Measurements from ENCODE around the gene SYNE3. TPM values are rescaled to one million over a fixed set of nuclear protein-coding genes. Genes with fewer than 3 reads are reported as not detected.

Gene SYNE3
- total and polyA plus RNA-seq, 9 of the 15 experiments (the other 6 are each of a cell fraction or from before 2014, with no cell fraction given): 0.04 to 3.1 (median 0.55) TPM

DNA sequence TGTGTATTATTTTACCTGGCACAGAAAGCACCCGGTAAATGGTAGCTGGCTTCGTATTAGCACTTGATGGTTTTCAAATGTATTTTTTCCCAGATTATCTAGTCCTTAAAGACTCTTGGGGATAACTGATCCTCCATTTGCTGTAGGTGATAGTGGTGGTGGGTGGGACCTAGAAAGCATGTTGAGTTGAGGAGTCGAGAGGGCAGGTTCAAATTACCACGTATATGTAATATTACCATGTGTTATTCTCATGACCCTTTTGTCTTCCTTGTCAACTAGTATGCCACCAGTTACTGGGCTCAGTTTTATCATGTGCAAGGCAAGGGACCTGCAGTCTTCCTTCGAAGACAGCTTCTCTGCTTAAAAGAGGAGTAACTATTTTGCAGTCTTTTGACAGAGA, 20.2 kb upstream of the SYNE3 start:
- ATAC-seq (no peak), FAIRE-seq (peak; percentile 48), DNase-seq (ENCODE audit: extremely low read depth in 1 of 4, low spot score in 3 of 4) (peak in 1 of 4 experiments; percentile 46)
- CTCF ChIA-PET (ENCODE audit: low intra/inter-chr PET ratio): no interaction called here
- H3K36me3 ChIP-seq (ENCODE audit: control insufficient read depth, insufficient read depth, low read length): peaks cover 21% of the 10 kb centered on the region; the same call in 2 of the 3 replicates
- H3K9ac ChIP-seq (ENCODE audit: insufficient read depth in 1 of 2, low read depth in 2 of 2, low read length in 2 of 2): peak overlapping the region in 1 of 2 experiments; percentile 89; a peak in 2 of 4 replicates
- no peaks in the 10 kb centered on the region for H3K27me3 ChIP-seq (ENCODE audit: control insufficient read depth in 2 of 2, insufficient read depth in 2 of 2, low read length in 2 of 2)
- peak overlapping the region; percentile 86 for H3K4me3 ChIP-seq
- peak overlapping the region; percentile 100 for H3K4me2 ChIP-seq (ENCODE audit: insufficient read depth, low read length)
- H3K9me3 ChIP-seq (replicated peaks; ENCODE audit: control insufficient read depth, insufficient read depth, low read depth, low read length): no peaks in the 10 kb centered on the region
- intact Hi-C loops (cut with micrococcal nuclease): no loop called here
- WGBS (ENCODE audit: insufficient coverage, low coverage, missing lambda C conversion rate): 2% methylated on average over 5 of the region's 5 CpGs
- H3K9me1 ChIP-seq (ENCODE audit: control insufficient read depth, insufficient read depth, low read length): no peaks in the 10 kb centered on the region
- H3K27ac ChIP-seq (ENCODE audit: extremely low read depth, low read depth, low read length): peak overlapping the region; percentile 94
- no TSS peak for BruUV-seq (replicated peaks)
- TF ChIP-seq RBM17 (IDR thresholded peaks at IDR 0.05; ENCODE audit: borderline replicate concordance, low read depth, low read length) (no peak), ZNF699 (CRISPR knock-in tag; IDR thresholded peaks at IDR 0.05; ENCODE audit: insufficient replicate concordance) (no peak), DNMT1 (IDR thresholded peaks at IDR 0.05) (no peak), PHB2 (IDR thresholded peaks at IDR 0.05; ENCODE audit: low read depth) (no peak), KAT7 (CRISPR knock-in tag; IDR thresholded peaks at IDR 0.05; ENCODE audit: borderline replicate concordance) (no peak), ZNF695 (CRISPR knock-in tag; IDR thresholded peaks at IDR 0.05) (no peak), PPARD (CRISPR knock-in tag; IDR thresholded peaks at IDR 0.05) (no peak)
- TF ChIP-seq, protein P1, sequence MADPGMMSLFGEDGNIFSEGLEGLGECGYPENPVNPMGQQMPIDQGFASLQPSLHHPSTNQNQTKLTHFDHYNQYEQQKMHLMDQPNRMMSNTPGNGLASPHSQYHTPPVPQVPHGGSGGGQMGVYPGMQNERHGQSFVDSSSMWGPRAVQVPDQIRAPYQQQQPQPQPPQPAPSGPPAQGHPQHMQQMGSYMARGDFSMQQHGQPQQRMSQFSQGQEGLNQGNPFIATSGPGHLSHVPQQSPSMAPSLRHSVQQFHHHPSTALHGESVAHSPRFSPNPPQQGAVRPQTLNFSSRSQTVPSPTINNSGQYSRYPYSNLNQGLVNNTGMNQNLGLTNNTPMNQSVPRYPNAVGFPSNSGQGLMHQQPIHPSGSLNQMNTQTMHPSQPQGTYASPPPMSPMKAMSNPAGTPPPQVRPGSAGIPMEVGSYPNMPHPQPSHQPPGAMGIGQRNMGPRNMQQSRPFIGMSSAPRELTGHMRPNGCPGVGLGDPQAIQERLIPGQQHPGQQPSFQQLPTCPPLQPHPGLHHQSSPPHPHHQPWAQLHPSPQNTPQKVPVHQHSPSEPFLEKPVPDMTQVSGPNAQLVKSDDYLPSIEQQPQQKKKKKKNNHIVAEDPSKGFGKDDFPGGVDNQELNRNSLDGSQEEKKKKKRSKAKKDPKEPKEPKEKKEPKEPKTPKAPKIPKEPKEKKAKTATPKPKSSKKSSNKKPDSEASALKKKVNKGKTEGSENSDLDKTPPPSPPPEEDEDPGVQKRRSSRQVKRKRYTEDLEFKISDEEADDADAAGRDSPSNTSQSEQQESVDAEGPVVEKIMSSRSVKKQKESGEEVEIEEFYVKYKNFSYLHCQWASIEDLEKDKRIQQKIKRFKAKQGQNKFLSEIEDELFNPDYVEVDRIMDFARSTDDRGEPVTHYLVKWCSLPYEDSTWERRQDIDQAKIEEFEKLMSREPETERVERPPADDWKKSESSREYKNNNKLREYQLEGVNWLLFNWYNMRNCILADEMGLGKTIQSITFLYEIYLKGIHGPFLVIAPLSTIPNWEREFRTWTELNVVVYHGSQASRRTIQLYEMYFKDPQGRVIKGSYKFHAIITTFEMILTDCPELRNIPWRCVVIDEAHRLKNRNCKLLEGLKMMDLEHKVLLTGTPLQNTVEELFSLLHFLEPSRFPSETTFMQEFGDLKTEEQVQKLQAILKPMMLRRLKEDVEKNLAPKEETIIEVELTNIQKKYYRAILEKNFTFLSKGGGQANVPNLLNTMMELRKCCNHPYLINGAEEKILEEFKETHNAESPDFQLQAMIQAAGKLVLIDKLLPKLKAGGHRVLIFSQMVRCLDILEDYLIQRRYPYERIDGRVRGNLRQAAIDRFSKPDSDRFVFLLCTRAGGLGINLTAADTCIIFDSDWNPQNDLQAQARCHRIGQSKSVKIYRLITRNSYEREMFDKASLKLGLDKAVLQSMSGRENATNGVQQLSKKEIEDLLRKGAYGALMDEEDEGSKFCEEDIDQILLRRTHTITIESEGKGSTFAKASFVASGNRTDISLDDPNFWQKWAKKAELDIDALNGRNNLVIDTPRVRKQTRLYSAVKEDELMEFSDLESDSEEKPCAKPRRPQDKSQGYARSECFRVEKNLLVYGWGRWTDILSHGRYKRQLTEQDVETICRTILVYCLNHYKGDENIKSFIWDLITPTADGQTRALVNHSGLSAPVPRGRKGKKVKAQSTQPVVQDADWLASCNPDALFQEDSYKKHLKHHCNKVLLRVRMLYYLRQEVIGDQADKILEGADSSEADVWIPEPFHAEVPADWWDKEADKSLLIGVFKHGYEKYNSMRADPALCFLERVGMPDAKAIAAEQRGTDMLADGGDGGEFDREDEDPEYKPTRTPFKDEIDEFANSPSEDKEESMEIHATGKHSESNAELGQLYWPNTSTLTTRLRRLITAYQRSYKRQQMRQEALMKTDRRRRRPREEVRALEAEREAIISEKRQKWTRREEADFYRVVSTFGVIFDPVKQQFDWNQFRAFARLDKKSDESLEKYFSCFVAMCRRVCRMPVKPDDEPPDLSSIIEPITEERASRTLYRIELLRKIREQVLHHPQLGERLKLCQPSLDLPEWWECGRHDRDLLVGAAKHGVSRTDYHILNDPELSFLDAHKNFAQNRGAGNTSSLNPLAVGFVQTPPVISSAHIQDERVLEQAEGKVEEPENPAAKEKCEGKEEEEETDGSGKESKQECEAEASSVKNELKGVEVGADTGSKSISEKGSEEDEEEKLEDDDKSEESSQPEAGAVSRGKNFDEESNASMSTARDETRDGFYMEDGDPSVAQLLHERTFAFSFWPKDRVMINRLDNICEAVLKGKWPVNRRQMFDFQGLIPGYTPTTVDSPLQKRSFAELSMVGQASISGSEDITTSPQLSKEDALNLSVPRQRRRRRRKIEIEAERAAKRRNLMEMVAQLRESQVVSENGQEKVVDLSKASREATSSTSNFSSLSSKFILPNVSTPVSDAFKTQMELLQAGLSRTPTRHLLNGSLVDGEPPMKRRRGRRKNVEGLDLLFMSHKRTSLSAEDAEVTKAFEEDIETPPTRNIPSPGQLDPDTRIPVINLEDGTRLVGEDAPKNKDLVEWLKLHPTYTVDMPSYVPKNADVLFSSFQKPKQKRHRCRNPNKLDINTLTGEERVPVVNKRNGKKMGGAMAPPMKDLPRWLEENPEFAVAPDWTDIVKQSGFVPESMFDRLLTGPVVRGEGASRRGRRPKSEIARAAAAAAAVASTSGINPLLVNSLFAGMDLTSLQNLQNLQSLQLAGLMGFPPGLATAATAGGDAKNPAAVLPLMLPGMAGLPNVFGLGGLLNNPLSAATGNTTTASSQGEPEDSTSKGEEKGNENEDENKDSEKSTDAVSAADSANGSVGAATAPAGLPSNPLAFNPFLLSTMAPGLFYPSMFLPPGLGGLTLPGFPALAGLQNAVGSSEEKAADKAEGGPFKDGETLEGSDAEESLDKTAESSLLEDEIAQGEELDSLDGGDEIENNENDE (IDR thresholded peaks at IDR 0.05; ENCODE audit: low read depth, low read length): no peak
- TF ChIP-seq, protein P2, sequence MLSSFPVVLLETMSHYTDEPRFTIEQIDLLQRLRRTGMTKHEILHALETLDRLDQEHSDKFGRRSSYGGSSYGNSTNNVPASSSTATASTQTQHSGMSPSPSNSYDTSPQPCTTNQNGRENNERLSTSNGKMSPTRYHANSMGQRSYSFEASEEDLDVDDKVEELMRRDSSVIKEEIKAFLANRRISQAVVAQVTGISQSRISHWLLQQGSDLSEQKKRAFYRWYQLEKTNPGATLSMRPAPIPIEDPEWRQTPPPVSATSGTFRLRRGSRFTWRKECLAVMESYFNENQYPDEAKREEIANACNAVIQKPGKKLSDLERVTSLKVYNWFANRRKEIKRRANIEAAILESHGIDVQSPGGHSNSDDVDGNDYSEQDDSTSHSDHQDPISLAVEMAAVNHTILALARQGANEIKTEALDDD (IDR thresholded peaks at IDR 0.05): no peak
- POLR2A ChIA-PET: interaction anchor here (0.7 to 1.5 kb wide), 4 partner anchors 9 to 152 kb away, joined by 3 to 5 read pairs (median 3); no protein-coding TSS in a partner anchor
- H3K79me2 ChIP-seq (ENCODE audit: control insufficient read depth, insufficient read depth, low read length): peaks cover 96% of the 10 kb centered on the region
- H2AFZ ChIP-seq (ENCODE audit: low read depth, low read length): no peak overlapping the region
- H3K4me1 ChIP-seq (replicated peaks in 1 of 2; ENCODE audit: control insufficient read depth in 2 of 2, insufficient read depth in 2 of 2, low read length in 2 of 2): peaks cover 12 to 31% of the 10 kb centered on the region in 2 experiments; a peak in 4 of 5 replicates
- in situ Hi-C loops (cut with MboI): no loop called here
- H4K20me1 ChIP-seq (replicated peaks; ENCODE audit: control insufficient read depth, insufficient read depth, low read length): peaks cover 20% of the 10 kb centered on the region; the same call in 1 of the 2 replicates
